Measurements from ENCODE around the gene DRICH1.

GRCh38 chr22:23652711-23653110 is 20.6 kb upstream of the DRICH1 start:
- TF ChIP-seq CTCF (IDR thresholded peaks at IDR 0.05) (no peak), POLR2A (IDR thresholded peaks at IDR 0.05) (no peak)

Data from thyroid gland (tissue), 4 donors.